NCI-H2171 treated with DMSO at 0.1 percent for 48 hours (cell line): ENCODE results near the gene CLCN5.

ENCODE experiments used
- DNase-seq: peaks from one replicate; lab custom pipeline; 2025; lab: John Stamatoyannopoulos, UW

Gene CLCN5

DNA sequence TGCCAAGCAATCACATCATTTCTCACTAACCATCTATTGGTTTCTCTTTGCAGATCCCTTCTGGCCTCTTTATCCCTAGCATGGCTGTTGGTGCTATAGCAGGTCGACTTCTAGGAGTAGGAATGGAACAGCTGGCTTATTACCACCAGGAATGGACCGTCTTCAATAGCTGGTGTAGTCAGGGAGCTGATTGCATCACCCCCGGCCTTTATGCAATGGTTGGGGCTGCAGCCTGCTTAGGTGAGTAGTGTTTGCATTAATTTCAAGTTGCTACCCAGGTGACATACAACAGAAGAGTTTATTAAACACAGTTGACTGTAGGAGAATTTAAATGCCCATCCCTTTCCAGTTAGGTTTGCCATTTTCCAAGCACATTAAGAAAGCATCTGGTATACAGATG is 166.2 kb downstream of the CLCN5 start:
- DNase-seq, result no peak

GRCh38 chrX:50093625-50094024 is 171.2 kb downstream of the CLCN5 start:
- no peak for DNase-seq

DNA sequence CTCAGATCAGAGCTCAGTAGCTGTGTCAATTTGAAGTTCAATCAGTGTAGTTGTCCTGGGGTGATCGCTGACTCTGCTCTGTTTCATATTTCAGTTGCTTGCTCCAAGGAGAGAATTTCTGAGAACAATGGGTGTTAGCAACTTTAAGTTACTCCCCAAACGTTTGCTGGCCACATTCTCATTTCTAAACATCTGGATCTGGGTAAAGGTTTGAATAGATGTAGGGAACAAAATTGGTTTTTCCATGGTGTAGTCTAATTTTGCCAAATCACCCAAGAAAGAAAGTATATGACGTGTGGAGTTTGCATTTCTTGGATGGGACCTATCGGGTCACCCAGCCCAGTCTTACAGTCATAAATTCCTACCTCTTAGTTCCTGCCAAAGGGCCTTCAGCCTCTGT is 174.7 kb downstream of the CLCN5 start:
- no peak for DNase-seq

- no peak for DNase-seq
Observed at GRCh38 chrX:50098241-50098640, 175.8 kb downstream of the CLCN5 start.

DNA sequence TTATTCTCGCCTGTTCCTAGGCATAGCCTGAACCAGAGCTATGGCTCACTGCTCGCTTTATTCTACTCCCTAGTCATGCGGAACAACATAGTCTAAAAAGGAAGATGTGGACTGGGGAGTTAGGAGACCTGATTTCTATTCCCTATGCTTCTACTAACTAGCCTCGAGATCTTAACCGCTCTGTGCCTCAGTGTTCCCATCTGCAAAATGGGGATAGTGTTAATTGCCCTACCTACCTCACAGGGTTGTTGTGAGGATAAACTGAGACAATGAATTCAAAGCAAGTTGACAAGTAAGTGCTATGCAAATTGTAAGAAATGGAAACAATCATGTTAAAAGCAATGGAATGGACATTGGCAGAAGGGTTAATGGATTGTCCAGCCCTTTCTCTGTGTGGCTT is 176.4 kb downstream of the CLCN5 start:
- DNase-seq, result no peak

DNA sequence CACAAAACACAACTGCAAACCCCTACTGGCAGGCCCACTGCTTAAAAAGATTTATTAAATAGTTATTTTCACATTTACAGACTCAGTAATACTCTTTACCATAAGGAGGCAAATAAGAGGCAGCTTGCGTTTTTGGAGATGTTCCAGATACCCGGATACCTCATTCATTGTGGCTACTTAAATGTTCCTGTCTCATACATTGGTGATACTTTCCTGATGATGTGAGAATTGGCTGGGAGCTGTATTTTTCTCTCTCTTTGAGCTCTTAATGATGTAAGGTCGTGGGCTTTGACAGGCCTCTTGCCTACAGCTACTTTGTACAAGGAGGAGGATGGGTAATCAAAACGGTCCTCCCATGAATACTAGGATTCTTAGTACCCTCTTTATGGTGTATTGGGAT is 176.9 kb downstream of the CLCN5 start:
- DNase-seq, result peak; percentile 1

- DNase-seq, result no peak
Observed at GRCh38 chrX:50100188-50100587, 177.8 kb downstream of the CLCN5 start.

GRCh38 chrX:50103176-50103575 is 180.8 kb downstream of the CLCN5 start:
- no peak for DNase-seq

- no peak for DNase-seq
Observed at GRCh38 chrX:50103866-50104566, 181.6 kb downstream of the CLCN5 start.

DNA sequence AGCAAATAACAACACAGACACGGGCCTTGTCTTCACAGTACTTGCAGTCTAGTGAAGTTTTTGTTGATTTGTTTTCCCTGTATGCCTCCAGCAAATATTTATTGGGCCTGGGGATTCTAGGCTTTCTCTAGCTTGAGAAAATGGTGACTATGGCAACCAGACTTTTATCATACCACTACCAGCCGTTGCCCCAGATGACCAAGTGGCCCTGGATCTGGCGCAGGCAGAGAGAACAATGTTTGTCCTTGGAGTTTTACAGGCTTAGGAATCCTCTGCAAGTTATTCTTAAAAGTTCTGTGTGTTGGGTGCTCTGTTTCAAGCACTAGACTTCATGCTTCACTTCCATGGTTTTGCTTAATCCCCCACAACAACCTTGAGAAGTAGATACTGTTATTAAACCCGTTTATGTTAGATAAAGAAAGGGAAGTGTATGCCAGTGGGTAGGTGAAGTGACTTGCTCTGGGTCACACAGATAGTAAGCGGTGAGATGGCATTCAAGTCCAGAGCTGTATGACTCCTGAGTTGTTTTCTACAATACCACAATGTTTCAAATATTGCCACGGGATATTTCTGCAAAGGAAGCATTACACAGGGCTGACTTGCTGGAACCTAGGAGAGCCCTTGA is 183.8 kb downstream of the CLCN5 start:
- DNase-seq, result no peak

DNA sequence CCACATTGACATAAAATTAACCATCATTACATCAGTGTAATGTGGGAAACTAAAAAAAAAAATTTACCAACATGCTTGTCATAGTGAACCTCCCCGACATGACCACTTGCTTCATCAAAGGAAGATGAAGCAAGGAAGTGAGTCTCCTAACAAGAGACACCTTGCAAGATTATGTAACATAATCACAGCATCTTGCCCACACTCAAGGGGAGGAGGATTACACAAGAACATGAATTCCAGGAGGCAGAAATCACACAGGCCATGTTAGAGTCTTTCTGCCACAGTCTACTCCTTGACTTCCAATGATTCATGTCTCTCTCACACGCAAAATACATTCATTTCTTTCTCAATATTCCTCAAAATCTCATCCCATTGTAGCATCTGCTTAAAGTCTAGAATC is 185.1 kb downstream of the CLCN5 start:
- DNase-seq, result no peak

GRCh38 chrX:50108264-50108663 is 185.9 kb downstream of the CLCN5 start:
- DNase-seq, result no peak

DNA sequence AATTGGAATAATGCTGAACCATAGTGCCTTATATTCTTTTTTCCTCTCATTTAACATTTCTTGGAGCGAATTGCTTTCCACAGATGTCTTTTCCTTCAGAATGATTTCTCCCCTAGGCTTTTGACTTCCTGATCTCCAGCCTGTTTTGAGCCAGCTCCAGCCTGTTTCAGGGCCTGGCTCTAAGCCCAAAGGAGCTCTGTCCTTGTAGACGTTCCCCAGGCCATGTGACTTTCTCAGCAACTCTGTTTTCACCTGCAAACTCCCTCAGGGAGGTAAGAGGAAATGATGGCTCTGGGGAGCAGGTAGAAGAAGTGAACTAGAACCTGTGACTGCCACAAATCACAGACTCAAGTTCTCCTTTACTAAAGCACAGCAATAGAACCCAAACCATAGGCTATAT is 189.3 kb downstream of the CLCN5 start:
- no peak for DNase-seq

GRCh38 chrX:50114113-50114512 is 191.7 kb downstream of the CLCN5 start:
- DNase-seq, result no peak

DNA sequence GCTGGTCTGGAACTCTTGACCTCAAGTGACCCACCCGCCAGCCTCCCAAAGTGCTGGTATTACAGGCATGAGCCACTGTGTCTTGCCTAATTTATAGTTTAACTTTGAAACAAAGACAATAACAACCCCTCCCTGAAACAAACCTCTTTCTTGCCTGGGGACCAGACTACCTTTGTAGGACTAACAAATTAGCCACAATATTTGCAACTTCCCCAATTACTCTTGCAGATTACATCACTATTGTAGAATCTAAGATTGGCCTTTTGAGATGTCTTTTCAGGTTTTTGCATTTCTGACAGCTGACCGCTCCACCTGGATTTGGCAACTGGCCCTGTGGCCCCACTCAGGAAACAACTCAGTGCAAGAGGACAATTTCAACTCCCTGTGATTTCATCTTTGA is 193.6 kb downstream of the CLCN5 start:
- no peak for DNase-seq

- no peak for DNase-seq
Observed at GRCh38 chrX:50117476-50117875, 195.1 kb downstream of the CLCN5 start.

DNA sequence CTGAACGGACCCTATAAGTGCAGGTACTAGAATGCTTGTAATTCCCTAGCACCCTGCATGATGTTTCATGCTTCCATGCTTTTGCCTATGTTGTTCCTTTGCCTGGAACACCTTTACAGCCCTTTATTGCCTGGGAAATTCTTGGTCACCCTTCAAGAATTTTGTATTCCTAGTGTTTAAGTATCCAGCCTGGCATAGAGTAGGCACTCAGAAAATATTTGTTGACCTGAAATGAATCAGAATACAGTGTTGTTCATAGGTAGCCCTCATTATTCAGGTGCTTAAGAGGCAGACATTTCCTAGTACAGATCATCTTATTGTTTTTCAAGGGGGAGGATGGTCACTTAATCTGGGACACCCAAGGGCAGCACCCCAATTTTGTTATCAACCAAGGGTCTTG is 203.1 kb downstream of the CLCN5 start:
- no peak for DNase-seq

DNA sequence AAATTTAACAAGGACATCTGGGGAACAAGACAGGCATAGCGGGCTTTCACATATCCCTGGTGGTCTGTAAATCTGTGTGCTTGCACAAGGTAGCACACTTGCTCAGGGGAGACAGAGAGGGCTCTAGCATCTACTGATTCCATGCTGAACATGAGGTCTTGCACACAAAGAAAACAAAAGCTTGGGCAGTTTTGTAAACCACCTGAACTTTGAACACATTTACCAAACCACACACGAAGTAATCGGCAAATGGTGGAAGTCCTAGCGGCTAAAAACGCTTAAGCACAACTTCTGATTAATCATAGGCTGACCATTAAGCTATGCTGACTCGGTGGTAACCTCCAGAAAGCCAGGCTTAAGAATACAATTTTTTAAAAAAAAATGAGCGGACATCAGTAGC is 225.6 kb downstream of the CLCN5 start:
- no peak for DNase-seq
